22Rv1 (cell line): Measurements from ENCODE around the gene JMJD1C.

ENCODE experiments used
- ZFX ChIP-seq: fragments of 450-650 bp; IDR thresholded peaks from 2 replicates; pipeline ENCODE4 v1.6.1; 2017; ENCODE audit warnings: antibody characterized with exemption, borderline replicate concordance
- TF ChIP-seq, protein P1 (sequence below): fragments of 450-650 bp; IDR thresholded peaks from 2 replicates; pipeline ENCODE4 v1.5.1; 2017; ENCODE audit warnings: mild to moderate bottlenecking

GRCh38 chr10:63175534-63175933 lies 290.2 kb downstream of the JMJD1C start:
- TF ChIP-seq ZFX: no peak
- TF ChIP-seq, protein P1, sequence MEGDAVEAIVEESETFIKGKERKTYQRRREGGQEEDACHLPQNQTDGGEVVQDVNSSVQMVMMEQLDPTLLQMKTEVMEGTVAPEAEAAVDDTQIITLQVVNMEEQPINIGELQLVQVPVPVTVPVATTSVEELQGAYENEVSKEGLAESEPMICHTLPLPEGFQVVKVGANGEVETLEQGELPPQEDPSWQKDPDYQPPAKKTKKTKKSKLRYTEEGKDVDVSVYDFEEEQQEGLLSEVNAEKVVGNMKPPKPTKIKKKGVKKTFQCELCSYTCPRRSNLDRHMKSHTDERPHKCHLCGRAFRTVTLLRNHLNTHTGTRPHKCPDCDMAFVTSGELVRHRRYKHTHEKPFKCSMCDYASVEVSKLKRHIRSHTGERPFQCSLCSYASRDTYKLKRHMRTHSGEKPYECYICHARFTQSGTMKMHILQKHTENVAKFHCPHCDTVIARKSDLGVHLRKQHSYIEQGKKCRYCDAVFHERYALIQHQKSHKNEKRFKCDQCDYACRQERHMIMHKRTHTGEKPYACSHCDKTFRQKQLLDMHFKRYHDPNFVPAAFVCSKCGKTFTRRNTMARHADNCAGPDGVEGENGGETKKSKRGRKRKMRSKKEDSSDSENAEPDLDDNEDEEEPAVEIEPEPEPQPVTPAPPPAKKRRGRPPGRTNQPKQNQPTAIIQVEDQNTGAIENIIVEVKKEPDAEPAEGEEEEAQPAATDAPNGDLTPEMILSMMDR: no peak
